H1 (cell line): ENCODE data around the gene SYT14. TPM values are rescaled to one million over a fixed set of nuclear protein-coding genes. Genes with fewer than 3 reads are reported as not detected.

Experiments
- CTCF ChIP-seq, 3 experiments: IDR thresholded peaks; 1 replicate in 2 of 3; 2 replicates in 1 of 3; pipeline versions ENCODE4 v1.5.1 to v1.6.1; 2011; ENCODE audit warnings: low read length in 3 of 3, mild to moderate bottlenecking in 3 of 3, inconsistent platforms in 2 of 3, low read depth in 1 of 3, moderate library complexity in 1 of 3; ENCODE audit not compliant: insufficient read depth in 1 of 3; ENCODE audit errors: control extremely low read depth in 1 of 3
- polyA plus RNA-seq, 7 experiments: library from polyadenylated mRNA; depleted of rRNA in 3 of 7; stranded (reverse) in 5 of 7; unstranded in 2 of 7; fragments of >200 nt in 5 of 7; fragments of 200-250 nt in 2 of 7; gene quantifications; 1 replicate in 5 of 7; 2 replicates in 1 of 7; 4 replicates in 1 of 7; pipeline versions ENCODE4 v1.2.1 to v1.2.3, GENCODE V29; 2011 to 2013; ENCODE audit warnings: missing spikeins in 2 of 7, mixed read lengths in 2 of 7
- total RNA-seq: library from RNA; stranded (reverse); fragmentation: NEBNext Ultra II Directional; extraction: Animal tissue kit (Norgen Biotek cat#: 25700); gene quantifications from 2 replicates; pipeline ENCODE4 v1.2.1, GENCODE V29; 2021

The SYT14 gene
- total and polyA plus RNA-seq, 2 of the 8 experiments (the other 6 are each of a cell fraction or from before 2014, with no cell fraction given), result 2.3 to 18.4 TPM

DNA sequence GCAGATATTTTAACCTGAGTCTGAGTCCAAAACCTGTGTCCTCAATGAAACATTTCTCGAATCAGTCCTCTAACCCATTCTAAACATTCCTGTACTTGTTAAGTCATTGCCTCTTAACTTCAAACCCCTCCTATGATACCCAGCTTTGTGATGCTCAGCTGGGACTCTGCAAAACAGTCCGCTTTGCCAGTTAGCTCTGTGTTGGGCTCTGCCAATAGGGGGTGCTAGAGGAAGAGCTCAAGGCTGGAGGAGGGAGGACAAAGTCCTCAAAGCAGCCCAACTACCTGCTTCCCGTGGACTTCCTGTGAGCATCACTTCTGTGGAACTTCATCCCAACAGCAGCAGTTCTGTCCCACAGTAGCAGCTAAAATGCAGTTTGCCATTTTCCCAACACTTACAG lies 38.1 kb upstream of the SYT14 start (continued):
- peak; percentile 76 to 99 (median 79) for TF ChIP-seq CTCF (IDR thresholded peaks at IDR 0.05; ENCODE audit: control extremely low read depth in 1 of 3, insufficient read depth in 1 of 3, low read depth in 1 of 3, low read length in 3 of 3)
